Activated CD8-positive, alpha-beta memory T cell treated with anti-CD3 and anti-CD28 coated beads, Interleukin-2, amount 10 ng/mL, durations not matched to agents 7 days and 5 days (primary cell): ENCODE results near the gene GRB10. TPM values are rescaled to one million over a fixed set of nuclear protein-coding genes. Genes with fewer than 3 reads are reported as not detected.

Experiments
- ATAC-seq: fragments of 150-1000 bp; cut with Tn5 transposase; one replicate; pipeline ENCODE4 v1.10.0; 2021; ENCODE audit warnings: moderate library complexity
- CTCF ChIA-PET: fragments of 350-600 bp; sonication (Branson Sonifier 250); formaldehyde crosslinking; loops from one replicate; lab custom pipeline; 2021; ENCODE audit warnings: antibody characterized with exemption; lab: Charles Lee
- DNase-seq: peaks from one replicate; pipeline ENCODE4 v3.0.0-alpha.2; 2020
- H3K27ac Mint-ChIP-seq: one replicate; pipeline ENCODE4 v1.8.0; 2021; ENCODE audit warnings: mild to moderate bottlenecking, mixed read lengths
- H3K27me3 Mint-ChIP-seq: one replicate; pipeline ENCODE4 v1.8.0; 2021; ENCODE audit warnings: mixed read lengths
- H3K36me3 Mint-ChIP-seq: one replicate; pipeline ENCODE4 v1.8.0; 2021; ENCODE audit warnings: mild to moderate bottlenecking, mixed read lengths
- H3K4me1 Mint-ChIP-seq: one replicate; pipeline ENCODE4 v1.8.0; 2021; ENCODE audit warnings: mixed read lengths
- H3K4me3 Mint-ChIP-seq: one replicate; pipeline ENCODE4 v1.8.0; 2021; ENCODE audit warnings: mild to moderate bottlenecking, moderate library complexity, mixed read lengths
- H3K9me3 Mint-ChIP-seq: one replicate; pipeline ENCODE4 v1.8.0; 2022; ENCODE audit warnings: low read depth, mixed read lengths
- total RNA-seq, 2 experiments: library from RNA; stranded (reverse); gene quantifications; one replicate each; pipeline ENCODE4 v1.2.3, GENCODE V29; 2021

Gene GRB10
- total RNA-seq, 2 experiments from 2014 or later = 3.9 TPM

DNA sequence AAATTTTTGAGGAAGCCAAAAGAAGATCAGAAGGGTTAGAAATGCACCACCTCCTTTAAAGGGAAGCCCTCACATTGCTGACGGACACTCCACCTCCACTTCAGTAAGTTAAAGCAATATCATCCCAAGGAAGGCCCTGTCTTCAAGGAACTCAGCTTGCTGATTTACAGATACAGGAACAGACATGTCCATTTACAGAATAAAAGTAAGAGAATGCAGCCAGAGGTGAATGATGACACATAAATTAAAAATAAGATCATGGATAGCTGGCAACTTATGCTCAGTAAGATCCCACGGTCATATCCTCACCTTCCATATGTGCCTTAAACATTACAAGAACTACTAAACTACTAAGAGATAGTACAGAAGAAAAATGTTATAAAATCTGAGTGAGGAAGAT is 20.4 kb downstream of the GRB10 start:
- Mint-ChIP-seq H3K4me1 (peaks cover 5% of the 10 kb centered on the region), H3K36me3 (no peaks in the 10 kb centered on the region), H3K9me3 (peaks cover 3% of the 10 kb centered on the region), H3K4me3 (no peak overlapping the region), H3K27me3 (peaks cover 2% of the 10 kb centered on the region), H3K27ac (no peak overlapping the region)
- DNase-seq = no peak
- no peak for ATAC-seq
- CTCF ChIA-PET = no interaction called here

DNA sequence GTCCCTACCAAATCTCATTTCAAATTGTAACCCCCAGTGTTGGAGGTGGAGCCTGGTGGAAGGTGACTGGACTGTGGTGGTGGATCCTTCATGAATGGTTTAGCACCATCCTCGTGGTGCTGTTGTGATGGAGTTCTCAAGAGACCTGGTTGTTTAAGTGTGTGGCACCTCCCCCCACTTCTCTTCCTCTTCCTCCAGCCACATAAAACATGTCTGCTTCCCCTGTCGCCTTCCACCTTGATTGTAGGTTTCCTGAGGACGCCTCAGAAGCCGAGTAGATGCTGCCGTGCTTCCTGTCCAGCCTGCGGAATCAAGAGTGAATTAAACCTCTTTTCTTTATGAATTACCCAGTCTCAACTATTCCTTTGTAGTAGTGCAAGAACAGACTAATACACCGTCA is 21.0 kb downstream of the GRB10 start:
- peaks cover 2% of the 10 kb centered on the region for H3K27me3 Mint-ChIP-seq
- CTCF ChIA-PET = no interaction called here

DNA sequence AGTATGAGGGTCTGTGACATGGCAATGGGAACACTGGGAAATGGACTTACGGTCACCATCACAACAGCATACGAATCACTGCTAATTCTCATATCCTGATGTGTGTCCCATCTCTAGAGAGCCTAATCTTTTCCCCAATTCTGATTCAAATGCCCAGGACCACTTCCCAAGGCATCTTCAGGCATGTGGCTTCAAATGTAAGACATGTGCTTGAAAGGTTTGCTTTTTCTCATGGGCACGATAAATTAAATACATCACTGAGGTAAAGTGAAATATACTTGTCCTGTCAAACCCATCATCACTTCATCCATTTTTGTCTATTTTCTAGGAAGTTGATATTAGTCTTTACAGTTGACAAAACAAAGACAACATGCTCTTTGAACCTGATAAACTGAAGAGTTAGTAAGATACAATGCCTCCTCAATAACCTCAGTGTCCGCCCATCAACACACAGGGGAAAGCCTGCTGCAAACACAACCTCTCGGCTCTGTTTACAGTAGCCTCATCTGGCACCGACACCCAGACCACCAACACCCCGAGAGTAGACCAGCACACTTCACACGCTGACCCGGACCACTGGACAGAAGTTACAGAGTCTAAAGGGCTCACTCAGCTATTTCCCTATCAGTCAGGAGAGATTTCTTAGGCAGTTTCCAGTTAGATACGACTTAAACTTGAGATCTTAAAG is 24.8 kb downstream of the GRB10 start:
- no peaks in the 10 kb centered on the region for H3K27me3 Mint-ChIP-seq
- H3K9me3 Mint-ChIP-seq = no peaks in the 10 kb centered on the region
- CTCF ChIA-PET = interaction anchor here (0.9 kb wide), 1 partner anchor 13 kb away, joined by 3 read pairs; no protein-coding TSS in a partner anchor
- no peak overlapping the region for H3K4me3 Mint-ChIP-seq
- H3K36me3 Mint-ChIP-seq = no peaks in the 10 kb centered on the region
- peaks cover 7% of the 10 kb centered on the region for H3K4me1 Mint-ChIP-seq
- no peak for DNase-seq
- no peak overlapping the region for H3K27ac Mint-ChIP-seq
- ATAC-seq = no peak

More for the DNA sequence above, 21.0 kb downstream of the GRB10 start:
- Mint-ChIP-seq H3K9me3 (peaks cover 3% of the 10 kb centered on the region), H3K36me3 (no peaks in the 10 kb centered on the region), H3K4me1 (peaks cover 5% of the 10 kb centered on the region), H3K27ac (no peak overlapping the region), H3K4me3 (no peak overlapping the region)
- ATAC-seq (no peak), DNase-seq (no peak)

DNA sequence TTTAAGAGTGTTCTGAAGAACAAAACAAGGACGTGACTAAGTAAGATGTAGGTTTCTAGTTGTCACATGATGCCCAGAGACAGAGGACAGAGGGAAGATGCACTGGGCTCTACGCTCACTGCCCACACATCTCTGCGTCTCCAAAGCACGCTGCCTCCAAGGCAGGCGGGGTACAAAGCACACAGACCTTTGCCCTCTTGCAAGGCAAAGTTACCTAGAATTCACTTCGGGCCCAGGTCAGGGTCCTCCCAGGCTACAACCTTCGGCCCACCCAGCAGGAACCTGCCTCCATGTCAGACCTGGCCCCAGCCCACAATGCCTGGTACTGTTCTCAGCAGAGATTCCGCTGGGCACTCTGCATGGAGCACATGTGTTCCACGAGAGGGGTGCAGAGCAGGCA is 26.5 kb downstream of the GRB10 start:
- no peaks in the 10 kb centered on the region for H3K9me3 Mint-ChIP-seq
- ATAC-seq (no peak), DNase-seq (no peak)
- no peak overlapping the region for H3K4me3 Mint-ChIP-seq
- CTCF ChIA-PET = no interaction called here
- H3K4me1 Mint-ChIP-seq = peaks cover 2% of the 10 kb centered on the region
- H3K27ac Mint-ChIP-seq = no peak overlapping the region
- H3K36me3 Mint-ChIP-seq = no peaks in the 10 kb centered on the region
- no peaks in the 10 kb centered on the region for H3K27me3 Mint-ChIP-seq

DNA sequence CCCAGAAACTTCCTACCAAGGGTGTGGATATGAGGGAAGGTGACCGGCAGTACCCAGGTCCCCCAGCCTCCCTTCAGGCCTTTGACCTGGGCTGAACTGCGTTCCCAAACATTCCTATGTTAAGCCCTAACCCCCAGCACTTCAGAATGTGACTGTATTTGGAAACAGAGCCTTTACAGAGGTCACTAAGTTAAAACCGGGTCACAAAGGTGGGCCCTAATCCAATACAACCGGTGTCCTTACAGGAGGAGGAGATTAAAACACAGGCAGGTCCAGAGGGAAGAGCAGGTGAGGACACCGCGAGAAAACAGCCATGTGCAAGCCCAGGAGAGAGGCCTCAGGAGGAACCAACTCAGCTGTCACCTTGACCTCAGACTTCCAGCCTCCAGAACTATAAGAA is 28.0 kb downstream of the GRB10 start:
- no peaks in the 10 kb centered on the region for H3K36me3 Mint-ChIP-seq
- H3K27me3 Mint-ChIP-seq = peaks cover 5% of the 10 kb centered on the region
- no peak overlapping the region for H3K4me3 Mint-ChIP-seq
- H3K27ac Mint-ChIP-seq = no peak overlapping the region
- H3K4me1 Mint-ChIP-seq = peaks cover 2% of the 10 kb centered on the region
- H3K9me3 Mint-ChIP-seq = no peaks in the 10 kb centered on the region
- no peak for DNase-seq
- no peak for ATAC-seq
- CTCF ChIA-PET = no interaction called here

DNA sequence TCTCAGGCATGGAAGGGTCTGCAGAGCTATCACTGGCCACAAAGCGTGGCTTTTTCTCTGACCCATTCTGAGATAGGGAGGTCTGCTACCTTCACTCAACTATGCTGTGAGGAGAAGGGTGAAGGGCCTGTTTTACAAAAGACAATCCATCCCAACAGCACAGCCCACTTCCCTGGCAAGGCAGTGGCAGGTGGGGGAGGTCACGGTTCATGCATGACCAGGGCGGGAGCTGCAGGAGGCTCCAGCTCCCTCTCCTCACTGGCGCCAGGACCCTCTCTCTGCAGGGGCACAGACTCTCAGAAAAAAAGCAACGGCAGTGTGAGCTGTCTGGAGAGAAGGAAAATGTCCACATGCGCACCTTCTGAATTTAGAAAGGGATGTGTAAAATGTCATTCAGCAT is 28.5 kb downstream of the GRB10 start:
- Mint-ChIP-seq H3K4me3 (no peak overlapping the region), H3K36me3 (no peaks in the 10 kb centered on the region), H3K4me1 (peaks cover 2% of the 10 kb centered on the region), H3K27ac (no peak overlapping the region), H3K9me3 (no peaks in the 10 kb centered on the region), H3K27me3 (peaks cover 5% of the 10 kb centered on the region)
- CTCF ChIA-PET = no interaction called here
- no peak for ATAC-seq
- no peak for DNase-seq

DNA sequence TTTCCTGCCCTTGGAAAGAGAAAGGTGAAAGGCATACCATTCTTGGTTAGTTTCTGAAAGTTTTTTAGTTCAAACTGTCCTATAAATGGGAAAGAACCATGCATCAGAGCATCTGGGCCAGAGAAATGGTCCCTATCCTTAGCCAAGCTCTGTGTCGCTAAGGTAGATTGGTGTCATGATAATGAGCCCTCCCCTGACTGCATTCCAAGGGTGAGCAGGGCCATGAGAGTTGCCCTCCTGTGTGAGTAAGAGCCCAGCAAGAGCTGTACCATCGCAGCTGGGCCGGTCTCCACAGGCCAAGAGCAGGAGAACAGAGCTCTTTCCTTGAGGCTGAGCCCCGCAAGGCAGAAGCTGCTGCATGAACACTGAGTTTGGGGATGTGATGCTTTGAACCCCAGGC is 30.3 kb downstream of the GRB10 start:
- H3K27me3 Mint-ChIP-seq = peaks cover 5% of the 10 kb centered on the region
- no peak for DNase-seq
- ATAC-seq = no peak
- H3K9me3 Mint-ChIP-seq = no peaks in the 10 kb centered on the region
- no peak overlapping the region for H3K4me3 Mint-ChIP-seq
- H3K27ac Mint-ChIP-seq = no peak overlapping the region
- H3K36me3 Mint-ChIP-seq = no peaks in the 10 kb centered on the region
- CTCF ChIA-PET = no interaction called here
- H3K4me1 Mint-ChIP-seq = peaks cover 2% of the 10 kb centered on the region

DNA sequence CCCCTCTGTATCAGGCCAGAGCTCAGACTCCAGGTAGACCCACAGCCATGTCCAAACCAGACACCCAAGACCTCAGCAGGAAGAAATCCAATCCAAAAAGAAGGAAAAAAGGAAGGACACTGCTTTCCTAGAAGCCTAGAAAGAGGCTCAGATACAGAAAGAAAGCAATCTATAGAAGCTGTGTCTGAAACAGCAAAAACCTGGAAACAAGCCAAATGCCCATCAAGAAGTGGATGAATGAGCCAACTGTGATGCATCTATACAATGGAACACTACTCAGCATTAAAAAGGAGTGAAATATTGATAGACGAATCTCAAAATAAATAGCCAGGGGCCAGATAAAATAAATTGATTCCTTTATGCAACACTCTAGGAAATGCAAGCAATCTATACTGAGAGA is 31.6 kb downstream of the GRB10 start:
- Mint-ChIP-seq H3K27me3 (peaks cover 5% of the 10 kb centered on the region), H3K4me1 (peaks cover 2% of the 10 kb centered on the region), H3K4me3 (no peak overlapping the region), H3K9me3 (no peaks in the 10 kb centered on the region), H3K36me3 (no peaks in the 10 kb centered on the region), H3K27ac (no peak overlapping the region)
- no peak for DNase-seq
- ATAC-seq = no peak
- CTCF ChIA-PET = no interaction called here

DNA sequence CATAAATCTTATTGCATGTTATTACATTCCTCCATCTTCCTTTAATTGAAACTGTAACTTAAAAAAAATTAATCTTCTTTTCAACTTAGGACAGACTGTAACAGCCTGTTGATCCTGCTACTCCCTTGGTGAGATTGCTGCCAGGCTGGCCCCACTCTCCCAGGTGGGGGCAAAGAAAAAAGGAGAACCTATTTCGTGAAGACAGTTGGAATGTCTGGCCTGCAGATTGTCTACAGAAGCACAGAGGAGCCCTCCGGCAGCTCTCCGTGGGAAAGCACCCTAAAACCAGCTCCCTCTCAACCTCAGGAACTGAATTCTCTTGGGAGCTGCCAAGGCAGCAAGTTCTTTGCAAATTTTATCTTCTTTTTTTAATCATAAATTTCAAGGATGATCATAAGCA is 32.8 kb downstream of the GRB10 start:
- Mint-ChIP-seq H3K36me3 (no peaks in the 10 kb centered on the region), H3K4me1 (peaks cover 2% of the 10 kb centered on the region), H3K27ac (no peak overlapping the region), H3K4me3 (no peak overlapping the region), H3K27me3 (peaks cover 5% of the 10 kb centered on the region), H3K9me3 (no peaks in the 10 kb centered on the region)
- ATAC-seq = no peak
- CTCF ChIA-PET = no interaction called here
- DNase-seq = no peak

DNA sequence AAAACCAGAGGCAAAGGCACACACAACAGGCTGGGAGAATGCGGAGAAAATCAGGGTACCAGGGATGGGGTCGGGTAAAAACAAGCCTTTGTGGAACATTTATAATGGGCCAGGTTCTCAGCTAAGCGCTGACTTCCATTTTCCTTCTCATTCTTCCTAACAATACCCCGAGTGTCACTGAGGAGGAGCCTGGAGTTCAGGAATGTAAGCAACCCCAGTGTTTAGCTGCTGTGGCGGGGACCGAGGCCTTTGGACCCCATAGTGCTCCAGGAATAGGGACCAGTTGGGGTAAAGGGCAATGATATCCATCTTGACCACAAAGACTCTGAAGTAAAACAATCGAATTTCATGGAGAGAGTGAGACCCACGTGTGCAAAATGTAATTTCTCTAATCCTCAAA is 34.2 kb downstream of the GRB10 start:
- no peak for ATAC-seq
- Mint-ChIP-seq H3K36me3 (no peaks in the 10 kb centered on the region), H3K4me1 (no peaks in the 10 kb centered on the region), H3K27ac (no peak overlapping the region), H3K4me3 (no peak overlapping the region), H3K27me3 (peaks cover 8% of the 10 kb centered on the region), H3K9me3 (no peaks in the 10 kb centered on the region)
- no peak for DNase-seq
- CTCF ChIA-PET = no interaction called here

DNA sequence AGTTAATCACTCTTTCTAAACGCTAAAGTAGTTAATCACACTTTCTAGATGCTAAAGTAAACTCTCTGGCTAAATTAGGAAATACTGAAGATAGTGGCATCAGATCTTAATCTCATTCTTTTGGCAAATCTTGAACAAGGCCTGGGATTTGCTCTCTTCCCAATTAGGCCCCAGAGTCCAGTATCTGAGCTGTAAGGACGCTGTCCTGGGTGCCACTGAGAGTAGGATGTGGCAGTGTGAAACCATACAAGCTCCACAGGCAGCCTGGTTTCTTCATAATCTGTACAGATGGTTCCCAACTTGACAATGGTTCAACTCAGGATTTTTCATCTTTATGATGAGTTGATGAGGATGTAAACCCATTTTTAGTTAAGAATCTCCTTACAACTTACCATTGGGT is 36.9 kb downstream of the GRB10 start:
- CTCF ChIA-PET = no interaction called here
- H3K4me3 Mint-ChIP-seq = no peak overlapping the region
- H3K27me3 Mint-ChIP-seq = peaks cover 8% of the 10 kb centered on the region
- no peak for DNase-seq
- no peak for ATAC-seq
- no peaks in the 10 kb centered on the region for H3K9me3 Mint-ChIP-seq
- no peaks in the 10 kb centered on the region for H3K36me3 Mint-ChIP-seq
- peaks cover 2% of the 10 kb centered on the region for H3K4me1 Mint-ChIP-seq
- H3K27ac Mint-ChIP-seq = no peak overlapping the region

DNA sequence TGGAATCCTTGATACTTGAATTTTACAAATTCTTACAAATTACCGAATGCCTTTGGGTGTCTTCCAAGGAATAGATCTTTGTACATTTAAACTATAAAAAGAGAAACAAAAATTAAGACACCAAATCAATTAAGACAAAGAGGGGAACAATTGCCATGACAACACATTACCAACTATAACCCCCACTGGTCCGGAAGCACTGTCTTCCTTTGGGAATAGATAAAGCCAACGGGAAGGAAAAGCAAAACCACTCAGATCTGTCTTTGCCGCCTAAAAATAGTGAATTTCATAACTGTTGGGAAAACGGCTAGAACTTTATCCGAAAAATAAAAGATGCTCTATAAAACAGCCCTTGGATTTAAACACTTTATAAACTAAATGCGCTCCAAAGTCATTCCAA is 37.4 kb downstream of the GRB10 start:
- no peaks in the 10 kb centered on the region for H3K36me3 Mint-ChIP-seq
- no peak for ATAC-seq
- H3K27me3 Mint-ChIP-seq = peaks cover 6% of the 10 kb centered on the region
- CTCF ChIA-PET = no interaction called here
- H3K4me1 Mint-ChIP-seq = peaks cover 4% of the 10 kb centered on the region
- H3K4me3 Mint-ChIP-seq = no peak overlapping the region
- H3K9me3 Mint-ChIP-seq = no peaks in the 10 kb centered on the region
- no peak overlapping the region for H3K27ac Mint-ChIP-seq
- no peak for DNase-seq

DNA sequence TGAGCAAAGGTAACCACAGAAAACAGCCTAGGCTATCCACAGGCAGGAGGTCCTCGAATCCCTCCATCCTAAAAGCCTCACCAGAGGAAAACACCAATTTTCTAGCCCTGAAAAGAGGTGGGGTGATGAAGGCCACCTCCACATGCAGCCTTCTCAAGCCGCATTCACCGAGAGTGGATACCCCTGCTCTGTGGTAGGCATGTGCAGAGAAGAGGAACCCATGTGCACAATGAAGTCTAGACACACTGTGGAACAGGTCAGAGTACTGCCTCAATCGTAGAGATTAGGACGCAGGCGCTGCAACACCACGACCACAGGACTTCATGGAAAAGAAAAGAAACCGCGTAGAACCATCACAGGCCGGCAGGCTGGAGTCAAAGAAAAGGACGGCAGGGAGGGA is 38.8 kb downstream of the GRB10 start:
- Mint-ChIP-seq H3K4me3 (no peak overlapping the region), H3K4me1 (peaks cover 15% of the 10 kb centered on the region), H3K9me3 (no peaks in the 10 kb centered on the region), H3K36me3 (no peaks in the 10 kb centered on the region), H3K27me3 (peaks cover 4% of the 10 kb centered on the region), H3K27ac (no peak overlapping the region)
- DNase-seq (no peak), ATAC-seq (no peak)
- CTCF ChIA-PET = interaction anchor here (1.1 kb wide), 1 partner anchor 14 kb away, joined by 3 read pairs; no protein-coding TSS in a partner anchor

DNA sequence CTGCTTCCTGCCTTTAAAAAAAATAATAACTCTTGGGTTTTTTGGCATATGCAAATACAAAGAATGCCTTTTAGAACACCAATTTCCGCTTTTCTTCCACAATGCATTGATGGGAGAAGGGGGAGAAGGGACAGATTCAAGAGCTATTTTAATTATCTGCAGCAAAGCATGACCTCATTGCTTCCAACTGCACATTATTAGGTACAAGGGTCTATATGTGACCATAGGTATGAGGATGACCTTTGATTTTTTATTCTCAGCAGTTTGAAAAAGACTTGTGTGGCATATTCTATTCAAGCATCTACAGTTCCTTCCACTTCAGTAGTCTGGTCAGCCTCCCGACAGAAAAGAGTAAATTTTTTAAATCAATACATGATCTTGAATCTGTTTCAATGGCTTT is 39.7 kb downstream of the GRB10 start:
- Mint-ChIP-seq H3K4me1 (peaks cover 15% of the 10 kb centered on the region), H3K4me3 (no peak overlapping the region), H3K36me3 (no peaks in the 10 kb centered on the region), H3K9me3 (no peaks in the 10 kb centered on the region), H3K27me3 (peaks cover 4% of the 10 kb centered on the region), H3K27ac (no peak overlapping the region)
- DNase-seq (no peak), ATAC-seq (no peak)
- CTCF ChIA-PET = no interaction called here
